HCT116 (cell line): ENCODE results near the gene TRPV4. TPM values are rescaled to one million over a fixed set of nuclear protein-coding genes. Genes with fewer than 3 reads are reported as not detected.

Source experiments
- ATAC-seq: fragments of 200-7000 bp; cut with Tn5 transposase; 2 replicates; pipeline ENCODE4 v1.9.1; 2020; ENCODE audit warnings: mild to moderate bottlenecking, moderate library complexity
- BruUV-seq: library from RNA; stranded (reverse); fragments of 400-500 nt; replicated peaks from 2 replicates; lab custom pipeline; 2021; lab: Mats Ljungman, UMichigan
- CTCF ChIA-PET: fragments of 300-600 bp; sonication (Branson Sonifier 250); formaldehyde crosslinking; loops from one replicate; lab custom pipeline; 2021; ENCODE audit warnings: antibody characterized with exemption; lab: Charles Lee
- POLR2A ChIA-PET: fragments of 300-600, 350-600 bp; sonication (Branson Sonifier 250); formaldehyde crosslinking; loops from one replicate; lab custom pipeline; 2021; ENCODE audit warnings: antibody characterized with exemption; lab: Charles Lee
- RAD21 ChIA-PET, 2 experiments: fragments of 300-600 bp; sonication (Branson Sonifier 250); formaldehyde crosslinking; loops; one replicate each; lab custom pipeline; 2023; ENCODE audit warnings: low total read pairs in 2 of 2; ENCODE audit not compliant: uncharacterized antibody in 2 of 2, unreplicated experiment in 2 of 2, low non-redundant PET in 1 of 2; lab: Charles Lee
- DNase-seq: peaks from one replicate; pipeline ENCODE4 v3.0.0-alpha.2; 2010; ENCODE audit warnings: low read depth, low spot score
- H2AFZ ChIP-seq: fragments of 200-600 bp; shearing (Covaris generic), sonication (generic); 2 replicates; pipeline ENCODE4 v1.6.1; 2017; ENCODE audit warnings: low read depth, mixed run types, mixed read lengths, antibody characterized with exemption, low read length; ENCODE audit not compliant: poor library complexity, severe bottlenecking
- H3K27ac ChIP-seq: 2 replicates; pipeline ENCODE4 v1.5.1; 2012; ENCODE audit warnings: low read depth, low read length
- H3K27me3 ChIP-seq: fragments of 200-600 bp; sonication (generic); 2 replicates; pipeline ENCODE4 v1.6.1; 2016; ENCODE audit warnings: mixed run types, low read length, mixed read lengths; ENCODE audit not compliant: insufficient read depth
- H3K36me3 ChIP-seq, 2 experiments: fragments of 200-500 bp in 1 of 2; fragments of 200-600 bp in 1 of 2; sonication (Bioruptor generic) in 1 of 2; sonication (generic) in 1 of 2; 2 replicates each; pipeline versions ENCODE4 v1.5.1 to v1.6.1; 2014 to 2016; ENCODE audit warnings: low read length in 2 of 2, inconsistent platforms in 1 of 2, mixed read lengths in 1 of 2, mixed run types in 1 of 2; ENCODE audit not compliant: insufficient read depth in 2 of 2, control insufficient read depth in 1 of 2
- H3K4me1 ChIP-seq, 2 experiments: fragments of 200-600 bp in 1 of 2; sonication (generic) in 1 of 2; 2 replicates each; pipeline versions ENCODE4 v1.5.1 to v1.6.1; 2012 to 2017; ENCODE audit warnings: low read length in 2 of 2, inconsistent platforms in 1 of 2, mild to moderate bottlenecking in 1 of 2, mixed read lengths in 1 of 2, mixed run types in 1 of 2, moderate library complexity in 1 of 2; ENCODE audit not compliant: insufficient read depth in 2 of 2, control insufficient read depth in 1 of 2
- H3K4me2 ChIP-seq: fragments of 200-600 bp; sonication (generic); 2 replicates; pipeline ENCODE4 v1.6.1; 2017; ENCODE audit warnings: mixed run types, low read length, mixed read lengths
- H3K4me3 ChIP-seq, 2 experiments: fragments of 200-600 bp in 1 of 2; sonication (generic) in 1 of 2; replicated peaks in 1 of 2; 2 replicates each; pipeline ENCODE4 v1.5.1; 2011 to 2016; ENCODE audit warnings: low read length in 2 of 2, control low read depth in 1 of 2, low read depth in 1 of 2, mild to moderate bottlenecking in 1 of 2, mixed read lengths in 1 of 2, mixed run types in 1 of 2
- H3K79me2 ChIP-seq: fragments of 200-600 bp; sonication (generic); 2 replicates; pipeline ENCODE4 v1.6.1; 2017; ENCODE audit warnings: mild to moderate bottlenecking, mixed run types, low read length, moderate library complexity, mixed read lengths; ENCODE audit not compliant: insufficient read depth
- H3K9ac ChIP-seq: fragments of 200-600 bp; sonication (generic); 2 replicates; pipeline ENCODE4 v1.6.1; 2016; ENCODE audit warnings: low read length, mixed read lengths
- H3K9me2 ChIP-seq: fragments of 200-600 bp; sonication (generic), shearing (Covaris generic); 2 replicates; pipeline ENCODE4 v1.6.1; 2017; ENCODE audit warnings: mixed run types, mild to moderate bottlenecking, moderate library complexity; ENCODE audit not compliant: insufficient read depth
- H3K9me3 ChIP-seq, 2 experiments: fragments of 200-500 bp in 1 of 2; fragments of 200-600 bp in 1 of 2; sonication (Bioruptor generic) in 1 of 2; sonication (generic) in 1 of 2; 2 replicates each; pipeline ENCODE4 v1.6.1; 2014 to 2017; ENCODE audit warnings: low read length in 2 of 2, mixed read lengths in 2 of 2, inconsistent platforms in 1 of 2, low read depth in 1 of 2, mild to moderate bottlenecking in 1 of 2, mixed run types in 1 of 2, moderate library complexity in 1 of 2; ENCODE audit not compliant: control insufficient read depth in 1 of 2, insufficient read depth in 1 of 2
- H4K20me1 ChIP-seq: fragments of 200-600 bp; sonication (generic), shearing (Covaris generic); 2 replicates; pipeline ENCODE4 v1.6.1; 2017; ENCODE audit warnings: mixed run types, mild to moderate bottlenecking, moderate library complexity; ENCODE audit not compliant: insufficient read depth
- ATF3 ChIP-seq: IDR thresholded peaks from 2 replicates; pipeline ENCODE4 v1.6.1; 2012
- CBX3 ChIP-seq: IDR thresholded peaks from 2 replicates; pipeline ENCODE4 v1.6.1; 2012; ENCODE audit warnings: low read depth
- CTCF ChIP-seq, 3 experiments: fragments of 200-600 bp in 1 of 3; sonication (generic) in 1 of 3; IDR thresholded peaks in 2 of 3; conservative IDR thresholded peaks in 1 of 3; 2 replicates each; pipeline ENCODE4 v1.5.1; 2012 to 2017; ENCODE audit warnings: low read depth in 2 of 3, low read length in 2 of 3, antibody characterized with exemption in 1 of 3, borderline replicate concordance in 1 of 3, control low read depth in 1 of 3, mild to moderate bottlenecking in 1 of 3, mixed read lengths in 1 of 3, mixed run types in 1 of 3, moderate library complexity in 1 of 3; ENCODE audit not compliant: insufficient read depth in 1 of 3
- EGR1 ChIP-seq: IDR thresholded peaks from 2 replicates; pipeline ENCODE4 v1.6.1; 2012; ENCODE audit warnings: low read depth
- EZH2 ChIP-seq: fragments of 200-600 bp; sonication (generic); IDR thresholded peaks from 2 replicates; pipeline ENCODE4 v1.6.1; 2017; ENCODE audit warnings: antibody characterized with exemption, mixed run types
- FOSL1 ChIP-seq: IDR thresholded peaks from 2 replicates; pipeline ENCODE4 v1.6.1; 2012; ENCODE audit warnings: low read depth
- MAX ChIP-seq: IDR thresholded peaks from 2 replicates; pipeline ENCODE4 v1.6.1; 2012
- POLR2A ChIP-seq: IDR thresholded peaks from 2 replicates; pipeline ENCODE4 v1.7.0; 2011; ENCODE audit warnings: borderline replicate concordance; ENCODE audit not compliant: insufficient read depth, insufficient read length; ENCODE audit errors: extremely low read depth
- RAD21 ChIP-seq: IDR thresholded peaks from 2 replicates; pipeline ENCODE4 v1.6.1; 2012; ENCODE audit warnings: low read depth, mild to moderate bottlenecking
- SRF ChIP-seq: IDR thresholded peaks from 2 replicates; pipeline ENCODE4 v1.6.1; 2012; ENCODE audit warnings: low read depth
- ZBTB33 ChIP-seq: IDR thresholded peaks from 2 replicates; pipeline ENCODE4 v1.6.1; 2011; ENCODE audit warnings: mild to moderate bottlenecking, low read length, moderate library complexity; ENCODE audit not compliant: insufficient replicate concordance; ENCODE audit errors: extremely low read depth
- intact Hi-C: fragments of 100-400 bp; cut with micrococcal nuclease; formaldehyde crosslinking; loops from 2 replicates; pipeline ENCODE4 v1.10.0; 2022
- total RNA-seq: library from RNA; stranded (reverse); gene quantifications from one replicate; pipeline ENCODE4 v1.2.1, GENCODE V29; 2021; ENCODE audit not compliant: unreplicated experiment

The TRPV4 gene
- total RNA-seq, 1 experiment from 2014 or later, result 0.54 TPM

- Histone ChIP-seq H3K4me3 (no peak overlapping the region), H3K9me2 (no peaks in the 10 kb centered on the region), H3K4me2 (no peak overlapping the region), H4K20me1 (no peaks in the 10 kb centered on the region), H3K79me2 (peaks cover 8% of the 10 kb centered on the region; the same call in 1 of the 2 replicates), H3K27me3 (no peaks in the 10 kb centered on the region), H3K4me1 (peaks cover 13 to 34% of the 10 kb centered on the region in 2 experiments), H3K27ac (no peak overlapping the region), H3K36me3 (no peaks in the 10 kb centered on the region), H3K9me3 (no peaks in the 10 kb centered on the region; a peak in 1 of 4 replicates), H3K9ac (no peak overlapping the region), H2AFZ (no peak overlapping the region)
- BruUV-seq, result no TSS peak
- ChIA-PET POLR2A (no interaction called here), RAD21 (no interaction called here), CTCF (interaction anchor here (1.7 kb wide), 1 partner anchor 260 kb away, joined by 4 read pairs; no protein-coding TSS in a partner anchor)
- ATAC-seq, result no peak
- DNase-seq, result no peak
- TF ChIP-seq RAD21, result no peak
- TF ChIP-seq CBX3, result no peak
- no peak for TF ChIP-seq EGR1
- no peak for TF ChIP-seq MAX
- no peak for TF ChIP-seq SRF
- no peak for TF ChIP-seq ATF3
- no peak for TF ChIP-seq CTCF (IDR thresholded peaks at IDR 0.05 in 2 of 3, conservative IDR thresholded peaks at IDR 0.05 in 1 of 3; ENCODE audit: borderline replicate concordance in 1 of 3, insufficient read depth in 1 of 3, low read depth in 2 of 3, low read length in 2 of 3)
- no peak for TF ChIP-seq FOSL1
- TF ChIP-seq POLR2A, result no peak
- no peak for TF ChIP-seq ZBTB33
- no peak for TF ChIP-seq EZH2
- intact Hi-C loops, result no loop called here
Measured at GRCh38 chr12:109776624-109777023, 56.6 kb downstream of the TRPV4 start.
